ENCODE measurements around the gene BABAM2. TPM values are rescaled to one million over a fixed set of nuclear protein-coding genes. Genes with fewer than 3 reads are reported as not detected.

The BABAM2 gene
- total RNA-seq, 1 donor from 2014 or later = 34.6 TPM

DNA sequence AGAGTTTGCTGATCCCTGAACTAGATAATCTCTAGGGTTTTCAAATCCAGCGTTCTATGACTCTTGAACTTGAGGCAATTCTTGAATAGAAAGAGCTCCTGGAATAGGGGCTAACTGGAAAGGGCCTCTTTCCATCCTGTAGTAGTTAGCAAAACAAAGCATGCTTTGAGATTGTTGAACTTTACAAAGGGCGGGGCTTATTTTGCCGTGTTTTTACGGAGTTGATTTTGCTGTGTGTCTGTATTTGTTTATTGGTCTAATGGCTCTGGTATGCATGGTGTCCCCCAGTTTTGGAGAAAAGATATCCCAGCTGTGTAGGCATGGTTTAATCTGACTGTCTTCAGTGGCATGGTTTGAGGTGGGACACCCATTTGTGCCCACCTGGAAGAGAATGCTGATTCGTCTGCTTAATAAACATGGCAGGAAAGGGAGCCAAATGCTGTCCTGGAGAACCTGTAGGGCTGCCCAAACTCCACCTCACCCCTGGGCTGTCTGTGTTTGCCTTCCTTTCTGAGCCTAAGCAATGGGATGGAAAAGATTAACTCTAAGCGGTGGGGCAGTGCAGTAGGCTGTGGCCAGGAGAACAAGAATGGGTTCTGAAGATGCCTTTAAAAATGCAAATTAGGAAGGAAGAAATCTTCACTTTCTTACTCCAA, 428.1 kb downstream of the BABAM2 start:
- peak overlapping the region; percentile 35 for H3K4me2 ChIP-seq
- H3K27me3 ChIP-seq = no peaks in the 10 kb centered on the region
- no peaks in the 10 kb centered on the region for H4K20me1 ChIP-seq (ENCODE audit: low read depth)
- Mint-ChIP-seq H3K27me3 (ENCODE audit: insufficient read depth, low read depth) (peaks cover 6% of the 10 kb centered on the region), H3K4me1 (peaks cover 40% of the 10 kb centered on the region), H3K4me3 (no peak overlapping the region), H3K36me3 (peaks cover 3% of the 10 kb centered on the region), H3K27ac (no peak overlapping the region), H3K9me3 (no peaks in the 10 kb centered on the region)
- no peak overlapping the region for H3K4me3 ChIP-seq
- no peaks in the 10 kb centered on the region for H3K79me2 ChIP-seq (ENCODE audit: low read depth)
- H3F3A ChIP-seq (ENCODE audit: low read depth) = peaks cover 39% of the 10 kb centered on the region
- no peak overlapping the region for H3K9ac ChIP-seq
- TF ChIP-seq EZH2 (IDR thresholded peaks at IDR 0.05) (no peak), EZH2phosphoT487 (IDR thresholded peaks at IDR 0.05) (no peak)
- TF ChIP-seq, protein P1, sequence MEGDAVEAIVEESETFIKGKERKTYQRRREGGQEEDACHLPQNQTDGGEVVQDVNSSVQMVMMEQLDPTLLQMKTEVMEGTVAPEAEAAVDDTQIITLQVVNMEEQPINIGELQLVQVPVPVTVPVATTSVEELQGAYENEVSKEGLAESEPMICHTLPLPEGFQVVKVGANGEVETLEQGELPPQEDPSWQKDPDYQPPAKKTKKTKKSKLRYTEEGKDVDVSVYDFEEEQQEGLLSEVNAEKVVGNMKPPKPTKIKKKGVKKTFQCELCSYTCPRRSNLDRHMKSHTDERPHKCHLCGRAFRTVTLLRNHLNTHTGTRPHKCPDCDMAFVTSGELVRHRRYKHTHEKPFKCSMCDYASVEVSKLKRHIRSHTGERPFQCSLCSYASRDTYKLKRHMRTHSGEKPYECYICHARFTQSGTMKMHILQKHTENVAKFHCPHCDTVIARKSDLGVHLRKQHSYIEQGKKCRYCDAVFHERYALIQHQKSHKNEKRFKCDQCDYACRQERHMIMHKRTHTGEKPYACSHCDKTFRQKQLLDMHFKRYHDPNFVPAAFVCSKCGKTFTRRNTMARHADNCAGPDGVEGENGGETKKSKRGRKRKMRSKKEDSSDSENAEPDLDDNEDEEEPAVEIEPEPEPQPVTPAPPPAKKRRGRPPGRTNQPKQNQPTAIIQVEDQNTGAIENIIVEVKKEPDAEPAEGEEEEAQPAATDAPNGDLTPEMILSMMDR (IDR thresholded peaks at IDR 0.05) = no peak
- no peaks in the 10 kb centered on the region for H3K36me3 ChIP-seq
- DNase-seq (ENCODE audit: low spot score) = no peak
- H3K9me3 ChIP-seq (ENCODE audit: low read depth) = no peaks in the 10 kb centered on the region
- no peak overlapping the region for H2AFZ ChIP-seq (replicated peaks)
- H3K27ac ChIP-seq = peak overlapping the region; percentile 41
- peaks cover 59% of the 10 kb centered on the region for H3K4me1 ChIP-seq

- no peaks in the 10 kb centered on the region for H4K20me1 ChIP-seq (ENCODE audit: low read depth)
- peak overlapping the region; percentile 35 for H3K4me2 ChIP-seq
- H3F3A ChIP-seq (ENCODE audit: low read depth) = peaks cover 39% of the 10 kb centered on the region
- no peaks in the 10 kb centered on the region for H3K9me3 ChIP-seq (ENCODE audit: low read depth)
- H3K4me3 ChIP-seq = no peak overlapping the region
- TF ChIP-seq, protein P1 (IDR thresholded peaks at IDR 0.05) = peak; percentile 7
- TF ChIP-seq EZH2phosphoT487 (IDR thresholded peaks at IDR 0.05) (no peak), EZH2 (IDR thresholded peaks at IDR 0.05) (no peak)
- Mint-ChIP-seq H3K36me3 (peaks cover 3% of the 10 kb centered on the region), H3K27me3 (ENCODE audit: insufficient read depth, low read depth) (peaks cover 10% of the 10 kb centered on the region), H3K9me3 (no peaks in the 10 kb centered on the region), H3K4me3 (no peak overlapping the region), H3K4me1 (peaks cover 47% of the 10 kb centered on the region), H3K27ac (peak overlapping the region; percentile 50)
- peak; percentile 48 for DNase-seq (ENCODE audit: low spot score)
- H2AFZ ChIP-seq (replicated peaks) = no peak overlapping the region
- H3K36me3 ChIP-seq = no peaks in the 10 kb centered on the region
- peak overlapping the region; percentile 99 for H3K27ac ChIP-seq
- no peaks in the 10 kb centered on the region for H3K27me3 ChIP-seq
- peaks cover 61% of the 10 kb centered on the region for H3K4me1 ChIP-seq
- H3K9ac ChIP-seq = no peak overlapping the region
- H3K79me2 ChIP-seq (ENCODE audit: low read depth) = no peaks in the 10 kb centered on the region
Measured at GRCh38 chr2:28319118-28320008, 428.8 kb downstream of the BABAM2 start.

DNA sequence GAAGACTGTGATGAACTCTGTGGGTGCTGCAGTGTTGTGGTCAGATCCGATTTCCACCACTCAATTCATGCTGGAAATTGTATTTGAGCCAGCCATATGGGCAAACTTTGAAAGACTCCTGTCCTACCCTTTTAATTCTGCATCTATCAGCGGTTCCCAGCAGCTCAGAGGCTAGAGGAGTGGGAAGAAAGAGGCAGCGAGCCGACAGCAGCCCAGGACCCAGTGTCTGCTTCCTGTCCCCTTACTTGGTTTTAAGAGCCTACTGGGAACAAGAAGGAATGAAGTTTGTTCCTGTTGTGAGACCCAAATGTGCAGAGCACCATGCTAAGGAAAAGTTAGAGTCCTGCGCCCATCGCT, 429.5 kb downstream of the BABAM2 start:
- H3K9me3 ChIP-seq (ENCODE audit: low read depth) = no peaks in the 10 kb centered on the region
- H3K79me2 ChIP-seq (ENCODE audit: low read depth) = no peaks in the 10 kb centered on the region
- DNase-seq (ENCODE audit: low spot score) = no peak
- peaks cover 60% of the 10 kb centered on the region for H3K4me1 ChIP-seq
- no peaks in the 10 kb centered on the region for H3K27me3 ChIP-seq
- H3K4me3 ChIP-seq = no peak overlapping the region
- no peaks in the 10 kb centered on the region for H3K9me3 Mint-ChIP-seq
- no peak overlapping the region for H2AFZ ChIP-seq (replicated peaks)
- H3K27me3 Mint-ChIP-seq (ENCODE audit: insufficient read depth, low read depth) = peaks cover 10% of the 10 kb centered on the region
- H3F3A ChIP-seq (ENCODE audit: low read depth) = peaks cover 41% of the 10 kb centered on the region
- peak overlapping the region; percentile 99 for H3K27ac ChIP-seq
- peak overlapping the region; percentile 50 for H3K27ac Mint-ChIP-seq
- peaks cover 46% of the 10 kb centered on the region for H3K4me1 Mint-ChIP-seq
- H3K36me3 ChIP-seq = no peaks in the 10 kb centered on the region
- H3K4me3 Mint-ChIP-seq = no peak overlapping the region
- TF ChIP-seq, protein P1 (IDR thresholded peaks at IDR 0.05) = no peak
- TF ChIP-seq EZH2phosphoT487 (IDR thresholded peaks at IDR 0.05) = no peak
- no peak overlapping the region for H3K4me2 ChIP-seq
- H4K20me1 ChIP-seq (ENCODE audit: low read depth) = no peaks in the 10 kb centered on the region
- no peak overlapping the region for H3K9ac ChIP-seq
- H3K36me3 Mint-ChIP-seq = peaks cover 3% of the 10 kb centered on the region

Data from neural progenitor cell (in vitro differentiated cells).